Panc1 (cell line): Measurements from ENCODE around the gene HYAL3. TPM values are rescaled to one million over a fixed set of nuclear protein-coding genes. Genes with fewer than 3 reads are reported as not detected.

ENCODE experiments used
- ATAC-seq: fragments of 200-7000 bp; cut with Tn5 transposase; 2 replicates; pipeline ENCODE4 v1.9.1; 2020; ENCODE audit warnings: mild to moderate bottlenecking, moderate library complexity
- BruUV-seq: library from RNA; stranded (reverse); fragments of 400-500 nt; replicated peaks from 2 replicates; lab custom pipeline; 2021; lab: Mats Ljungman, UMichigan
- CTCF ChIA-PET: fragments of 300-600 bp; sonication (Branson Sonifier 250); formaldehyde crosslinking; loops from one replicate; lab custom pipeline; 2022; ENCODE audit warnings: antibody characterized with exemption; lab: Charles Lee
- POLR2A ChIA-PET: fragments of 300-600 bp; sonication (Branson Sonifier 250); formaldehyde crosslinking; loops from one replicate; lab custom pipeline; 2022; ENCODE audit warnings: antibody characterized with exemption; lab: Charles Lee
- DNase-seq: peaks from one replicate; pipeline ENCODE4 v3.0.0-alpha.2; 2010; ENCODE audit warnings: low read depth, low spot score
- H3K27ac ChIP-seq: 2 replicates; pipeline ENCODE4 v1.5.1; 2011; ENCODE audit warnings: mild to moderate bottlenecking, low read length, inconsistent platforms
- H3K27me3 ChIP-seq: fragments of 200-500 bp; sonication (Bioruptor generic); 2 replicates; pipeline ENCODE4 v1.6.0; 2014; ENCODE audit warnings: low read length, inconsistent platforms; ENCODE audit not compliant: control insufficient read depth, insufficient read depth
- H3K36me3 ChIP-seq: fragments of 200-500 bp; sonication (Bioruptor generic); 2 replicates; pipeline ENCODE4 v1.5.1; 2014; ENCODE audit warnings: inconsistent platforms, mild to moderate bottlenecking, low read length, moderate library complexity; ENCODE audit not compliant: control insufficient read depth, insufficient read depth
- H3K4me1 ChIP-seq: 2 replicates; pipeline ENCODE4 v1.5.1; 2011; ENCODE audit warnings: inconsistent platforms, mild to moderate bottlenecking, low read length, moderate library complexity; ENCODE audit not compliant: control insufficient read depth, insufficient read depth
- H3K4me3 ChIP-seq, 2 experiments: 2 replicates each; pipeline ENCODE4 v1.5.1; 2011 to 2012; ENCODE audit warnings: low read depth in 2 of 2, low read length in 2 of 2, mild to moderate bottlenecking in 2 of 2, inconsistent platforms in 1 of 2, moderate library complexity in 1 of 2
- H3K9me3 ChIP-seq: fragments of 200-500 bp; sonication (Bioruptor generic); 2 replicates; pipeline ENCODE4 v1.5.1; 2014; ENCODE audit warnings: low read depth, mild to moderate bottlenecking, inconsistent platforms, low read length, moderate library complexity; ENCODE audit not compliant: control insufficient read depth, insufficient read depth
- POLR2AphosphoS5 ChIP-seq: IDR thresholded peaks from 2 replicates; pipeline ENCODE4 v1.6.1; 2012; ENCODE audit warnings: mild to moderate bottlenecking, low read depth, low read length, moderate library complexity
- SIN3A ChIP-seq: IDR thresholded peaks from 2 replicates; pipeline ENCODE4 v1.6.1; 2012; ENCODE audit warnings: low read depth, mild to moderate bottlenecking, low read length, moderate library complexity, borderline replicate concordance; ENCODE audit not compliant: insufficient read depth
- TCF7L2 ChIP-seq: IDR thresholded peaks from 2 replicates; pipeline ENCODE4 v1.6.1; 2011; ENCODE audit warnings: mild to moderate bottlenecking, low read depth, low read length, inconsistent platforms
- in situ Hi-C: cut with HindIII; loops from 2 replicates; pipeline ENCODE4 v1.10.0; 2016; ENCODE audit warnings: low sequenced_read_pairs, low pct_unique_long_range_greater_than_20kb
- intact Hi-C: fragments of 100-400 bp; cut with micrococcal nuclease; formaldehyde crosslinking; loops from one replicate; pipeline ENCODE4 v1.10.0; 2022; ENCODE audit not compliant: unreplicated experiment
- total RNA-seq: library from RNA; stranded (reverse); gene quantifications from one replicate; pipeline ENCODE4 v1.2.1, GENCODE V29; 2021; ENCODE audit not compliant: unreplicated experiment
- TF ChIP-seq, protein P1 (sequence below): fragments of 450-650 bp; IDR thresholded peaks from 2 replicates; pipeline ENCODE4 v1.5.1; 2017; ENCODE audit warnings: mild to moderate bottlenecking
- TF ChIP-seq, protein P2 (sequence below), 2 experiments: IDR thresholded peaks; 2 replicates each; pipeline ENCODE4 v1.6.1; 2011 to 2012; ENCODE audit warnings: low read depth in 2 of 2, control low read depth in 1 of 2, low read length in 1 of 2, mild to moderate bottlenecking in 1 of 2, moderate library complexity in 1 of 2; ENCODE audit not compliant: insufficient read depth in 1 of 2

The HYAL3 gene
- total RNA-seq, 1 experiment from 2014 or later, result 3.9 TPM

DNA sequence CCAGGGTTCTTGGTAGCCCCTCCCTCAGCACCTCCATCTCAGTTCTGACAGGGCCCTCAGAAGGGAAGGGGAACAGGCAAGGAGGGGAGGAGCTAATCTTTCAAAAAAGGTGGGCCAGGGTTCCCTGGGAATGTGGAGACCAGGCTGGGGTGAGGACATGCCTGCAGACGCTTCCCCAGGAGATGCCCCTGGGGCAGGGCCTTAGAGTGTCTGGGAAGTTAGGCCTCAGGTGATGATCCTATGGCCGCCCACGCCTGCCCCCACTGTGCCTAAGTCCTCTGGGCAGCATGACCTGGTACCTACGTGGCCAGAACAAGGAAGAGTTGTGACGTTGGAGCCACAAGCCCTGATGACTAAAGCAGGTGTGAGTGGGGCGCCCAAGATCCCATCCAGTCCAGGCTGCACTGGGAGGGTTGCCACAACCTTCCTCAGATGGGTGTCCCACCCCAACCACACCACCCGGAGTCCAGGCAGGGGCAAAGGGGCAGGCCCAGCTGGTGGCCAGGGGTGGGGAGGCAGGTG lies 34.2 kb downstream of the HYAL3 start:
- H3K36me3 ChIP-seq, result no peaks in the 10 kb centered on the region
- in situ Hi-C loops, result no loop called here
- no peak overlapping the region for H3K27ac ChIP-seq
- no peaks in the 10 kb centered on the region for H3K9me3 ChIP-seq
- H3K4me3 ChIP-seq, result no peak overlapping the region
- ChIA-PET CTCF (interaction anchor here (0.5 to 0.7 kb wide), 2 partner anchors 48 to 64 kb away, joined by 3 to 4 read pairs; no protein-coding TSS in a partner anchor), POLR2A (no interaction called here)
- no peak for DNase-seq
- no peak for TF ChIP-seq POLR2AphosphoS5
- no peak for ATAC-seq
- H3K27me3 ChIP-seq, result no peaks in the 10 kb centered on the region
- intact Hi-C loops, result loop anchor here (10.0 kb wide), 1 partner anchor 70 kb away; the partner anchor contains the start of gene GNAT1
- peaks cover 15% of the 10 kb centered on the region for H3K4me1 ChIP-seq
- BruUV-seq, result no TSS peak

DNA sequence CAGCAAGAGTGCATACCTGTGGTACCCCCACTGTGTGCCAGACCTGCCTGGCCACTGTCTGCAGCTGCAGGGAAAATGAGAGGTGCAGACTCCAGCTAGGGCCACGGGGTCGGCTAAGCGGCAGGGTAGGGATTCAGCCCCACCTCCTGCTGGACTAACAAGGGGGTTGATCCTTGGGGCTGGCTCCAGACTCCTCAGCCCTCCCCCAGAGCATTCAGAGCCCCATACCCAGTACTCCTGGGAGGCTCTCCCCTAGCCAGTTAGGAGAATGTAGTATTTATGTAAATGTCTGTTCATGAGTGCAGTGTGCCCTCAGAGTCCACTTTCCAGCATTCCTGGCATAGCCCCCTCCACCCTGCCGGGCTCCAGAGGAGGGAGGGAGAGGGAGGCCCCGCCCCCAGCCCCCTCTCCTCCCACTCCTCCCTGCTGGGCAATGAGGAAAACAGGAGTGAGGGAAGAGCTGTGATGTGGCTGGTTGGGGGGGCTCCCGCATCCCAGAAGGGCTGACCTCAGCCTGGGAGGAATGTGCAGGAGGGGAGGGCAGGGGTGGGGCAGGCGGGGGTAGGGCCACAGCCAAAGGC lies 34.7 kb downstream of the HYAL3 start:
- Histone ChIP-seq H3K36me3 (no peaks in the 10 kb centered on the region), H3K27me3 (no peaks in the 10 kb centered on the region), H3K4me1 (peaks cover 10% of the 10 kb centered on the region), H3K4me3 (no peak overlapping the region), H3K27ac (no peak overlapping the region), H3K9me3 (no peaks in the 10 kb centered on the region)
- POLR2A ChIA-PET, result interaction anchor here (0.5 kb wide), 1 partner anchor 64 kb away, joined by 5 read pairs; no protein-coding TSS in a partner anchor
- DNase-seq (no peak), ATAC-seq (no peak)
- intact Hi-C loops (loop anchor here (10.0 kb wide), 1 partner anchor 70 kb away; the partner anchor contains the start of gene GNAT1), in situ Hi-C loops (no loop called here)
- TF ChIP-seq, protein P1, sequence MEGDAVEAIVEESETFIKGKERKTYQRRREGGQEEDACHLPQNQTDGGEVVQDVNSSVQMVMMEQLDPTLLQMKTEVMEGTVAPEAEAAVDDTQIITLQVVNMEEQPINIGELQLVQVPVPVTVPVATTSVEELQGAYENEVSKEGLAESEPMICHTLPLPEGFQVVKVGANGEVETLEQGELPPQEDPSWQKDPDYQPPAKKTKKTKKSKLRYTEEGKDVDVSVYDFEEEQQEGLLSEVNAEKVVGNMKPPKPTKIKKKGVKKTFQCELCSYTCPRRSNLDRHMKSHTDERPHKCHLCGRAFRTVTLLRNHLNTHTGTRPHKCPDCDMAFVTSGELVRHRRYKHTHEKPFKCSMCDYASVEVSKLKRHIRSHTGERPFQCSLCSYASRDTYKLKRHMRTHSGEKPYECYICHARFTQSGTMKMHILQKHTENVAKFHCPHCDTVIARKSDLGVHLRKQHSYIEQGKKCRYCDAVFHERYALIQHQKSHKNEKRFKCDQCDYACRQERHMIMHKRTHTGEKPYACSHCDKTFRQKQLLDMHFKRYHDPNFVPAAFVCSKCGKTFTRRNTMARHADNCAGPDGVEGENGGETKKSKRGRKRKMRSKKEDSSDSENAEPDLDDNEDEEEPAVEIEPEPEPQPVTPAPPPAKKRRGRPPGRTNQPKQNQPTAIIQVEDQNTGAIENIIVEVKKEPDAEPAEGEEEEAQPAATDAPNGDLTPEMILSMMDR, result no peak
- TF ChIP-seq SIN3A (no peak), POLR2AphosphoS5 (no peak), TCF7L2 (no peak)
- TF ChIP-seq, protein P2, sequence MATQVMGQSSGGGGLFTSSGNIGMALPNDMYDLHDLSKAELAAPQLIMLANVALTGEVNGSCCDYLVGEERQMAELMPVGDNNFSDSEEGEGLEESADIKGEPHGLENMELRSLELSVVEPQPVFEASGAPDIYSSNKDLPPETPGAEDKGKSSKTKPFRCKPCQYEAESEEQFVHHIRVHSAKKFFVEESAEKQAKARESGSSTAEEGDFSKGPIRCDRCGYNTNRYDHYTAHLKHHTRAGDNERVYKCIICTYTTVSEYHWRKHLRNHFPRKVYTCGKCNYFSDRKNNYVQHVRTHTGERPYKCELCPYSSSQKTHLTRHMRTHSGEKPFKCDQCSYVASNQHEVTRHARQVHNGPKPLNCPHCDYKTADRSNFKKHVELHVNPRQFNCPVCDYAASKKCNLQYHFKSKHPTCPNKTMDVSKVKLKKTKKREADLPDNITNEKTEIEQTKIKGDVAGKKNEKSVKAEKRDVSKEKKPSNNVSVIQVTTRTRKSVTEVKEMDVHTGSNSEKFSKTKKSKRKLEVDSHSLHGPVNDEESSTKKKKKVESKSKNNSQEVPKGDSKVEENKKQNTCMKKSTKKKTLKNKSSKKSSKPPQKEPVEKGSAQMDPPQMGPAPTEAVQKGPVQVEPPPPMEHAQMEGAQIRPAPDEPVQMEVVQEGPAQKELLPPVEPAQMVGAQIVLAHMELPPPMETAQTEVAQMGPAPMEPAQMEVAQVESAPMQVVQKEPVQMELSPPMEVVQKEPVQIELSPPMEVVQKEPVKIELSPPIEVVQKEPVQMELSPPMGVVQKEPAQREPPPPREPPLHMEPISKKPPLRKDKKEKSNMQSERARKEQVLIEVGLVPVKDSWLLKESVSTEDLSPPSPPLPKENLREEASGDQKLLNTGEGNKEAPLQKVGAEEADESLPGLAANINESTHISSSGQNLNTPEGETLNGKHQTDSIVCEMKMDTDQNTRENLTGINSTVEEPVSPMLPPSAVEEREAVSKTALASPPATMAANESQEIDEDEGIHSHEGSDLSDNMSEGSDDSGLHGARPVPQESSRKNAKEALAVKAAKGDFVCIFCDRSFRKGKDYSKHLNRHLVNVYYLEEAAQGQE (IDR thresholded peaks at IDR 0.05; ENCODE audit: insufficient read depth in 1 of 2, low read depth in 2 of 2, low read length in 1 of 2), result no peak
- no TSS peak for BruUV-seq
- CTCF ChIA-PET, result interaction anchor here (0.7 kb wide), 1 partner anchor 64 kb away, joined by 4 read pairs; no protein-coding TSS in a partner anchor
